Brain microvascular endothelial cell (primary cell): ENCODE measurements around the gene CDK14.
"Not testable (repeated sequence)": the region's sequence is repeated elsewhere in the genome, so short reads cannot be mapped to it uniquely, and the experiment has no call there.

ENCODE experiments used
- DNase-seq: peaks from one replicate; pipeline ENCODE4 v3.0.0-alpha.2; 2020
- H3K27ac ChIP-seq: fragments of 250-450 bp; sonication (Bioruptor Pico); 2 replicates; pipeline ENCODE4 v1.5.1; 2020; ENCODE audit warnings: mild to moderate bottlenecking, moderate library complexity
- H3K27me3 ChIP-seq: fragments of 250-450 bp; sonication (Bioruptor Pico); replicated peaks from 2 replicates; pipeline ENCODE4 v1.5.1; 2020; ENCODE audit warnings: mild to moderate bottlenecking
- H3K36me3 ChIP-seq: fragments of 250-450 bp; sonication (Bioruptor Pico); replicated peaks from 2 replicates; pipeline ENCODE4 v1.5.1; 2020; ENCODE audit warnings: mild to moderate bottlenecking
- H3K4me3 ChIP-seq: 2 replicates; pipeline ENCODE4 v1.5.1; 2011; ENCODE audit warnings: low read depth, mild to moderate bottlenecking, control low read depth, low read length, moderate library complexity
- in situ Hi-C: cut with HindIII; loops from 2 replicates; pipeline ENCODE4 v1.10.0; 2017; ENCODE audit warnings: low sequenced_read_pairs, low pct_ligation_motif_present
- TF ChIP-seq, protein P1 (sequence below): IDR thresholded peaks from 2 replicates; pipeline ENCODE4 v1.5.1; 2011; ENCODE audit warnings: low read depth, mild to moderate bottlenecking, moderate library complexity, low read length, control low read depth, inconsistent platforms; ENCODE audit errors: missing control alignments

Gene CDK14

DNA sequence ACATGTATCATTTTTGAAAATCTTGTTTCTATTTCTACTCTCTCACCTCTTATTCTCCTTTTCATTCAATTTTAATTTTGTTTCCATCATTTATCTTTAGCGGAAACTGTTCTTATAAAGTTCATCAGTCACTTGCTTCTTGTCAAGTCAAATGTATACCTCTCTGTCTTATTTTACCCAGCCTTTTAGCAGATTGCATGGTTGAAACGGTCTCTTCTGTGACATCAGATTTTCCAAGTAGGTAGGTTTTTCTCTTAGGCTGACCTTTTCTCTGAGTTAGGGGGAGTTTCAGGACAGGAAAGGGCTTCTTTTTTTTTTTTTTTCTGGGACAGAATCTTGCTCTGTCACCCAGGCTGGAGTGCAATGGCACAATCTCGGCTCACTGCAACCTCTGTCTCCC is 195.5 kb downstream of the CDK14 start:
- H3K4me3 ChIP-seq: no peak overlapping the region
- H3K27me3 ChIP-seq: no peaks in the 10 kb centered on the region
- in situ Hi-C loops: no loop called here
- no peak overlapping the region for H3K27ac ChIP-seq
- no peaks in the 10 kb centered on the region for H3K36me3 ChIP-seq
- DNase-seq: no peak
- TF ChIP-seq, protein P1, sequence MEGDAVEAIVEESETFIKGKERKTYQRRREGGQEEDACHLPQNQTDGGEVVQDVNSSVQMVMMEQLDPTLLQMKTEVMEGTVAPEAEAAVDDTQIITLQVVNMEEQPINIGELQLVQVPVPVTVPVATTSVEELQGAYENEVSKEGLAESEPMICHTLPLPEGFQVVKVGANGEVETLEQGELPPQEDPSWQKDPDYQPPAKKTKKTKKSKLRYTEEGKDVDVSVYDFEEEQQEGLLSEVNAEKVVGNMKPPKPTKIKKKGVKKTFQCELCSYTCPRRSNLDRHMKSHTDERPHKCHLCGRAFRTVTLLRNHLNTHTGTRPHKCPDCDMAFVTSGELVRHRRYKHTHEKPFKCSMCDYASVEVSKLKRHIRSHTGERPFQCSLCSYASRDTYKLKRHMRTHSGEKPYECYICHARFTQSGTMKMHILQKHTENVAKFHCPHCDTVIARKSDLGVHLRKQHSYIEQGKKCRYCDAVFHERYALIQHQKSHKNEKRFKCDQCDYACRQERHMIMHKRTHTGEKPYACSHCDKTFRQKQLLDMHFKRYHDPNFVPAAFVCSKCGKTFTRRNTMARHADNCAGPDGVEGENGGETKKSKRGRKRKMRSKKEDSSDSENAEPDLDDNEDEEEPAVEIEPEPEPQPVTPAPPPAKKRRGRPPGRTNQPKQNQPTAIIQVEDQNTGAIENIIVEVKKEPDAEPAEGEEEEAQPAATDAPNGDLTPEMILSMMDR: no peak

GRCh38 chr7:90792301-90792700 is 196.2 kb downstream of the CDK14 start:
- TF ChIP-seq, protein P1: no peak
- DNase-seq: no peak
- Histone ChIP-seq H3K4me3 (no peak overlapping the region), H3K27me3 (no peaks in the 10 kb centered on the region), H3K36me3 (no peaks in the 10 kb centered on the region), H3K27ac (no peak overlapping the region)
- in situ Hi-C loops: no loop called here

- H3K36me3 ChIP-seq, H3K27ac ChIP-seq, in situ Hi-C loops, DNase-seq, H3K27me3 ChIP-seq, H3K4me3 ChIP-seq: not testable (repeated sequence)
Observed at GRCh38 chr7:90794234-90794633, 198.1 kb downstream of the CDK14 start.

DNA sequence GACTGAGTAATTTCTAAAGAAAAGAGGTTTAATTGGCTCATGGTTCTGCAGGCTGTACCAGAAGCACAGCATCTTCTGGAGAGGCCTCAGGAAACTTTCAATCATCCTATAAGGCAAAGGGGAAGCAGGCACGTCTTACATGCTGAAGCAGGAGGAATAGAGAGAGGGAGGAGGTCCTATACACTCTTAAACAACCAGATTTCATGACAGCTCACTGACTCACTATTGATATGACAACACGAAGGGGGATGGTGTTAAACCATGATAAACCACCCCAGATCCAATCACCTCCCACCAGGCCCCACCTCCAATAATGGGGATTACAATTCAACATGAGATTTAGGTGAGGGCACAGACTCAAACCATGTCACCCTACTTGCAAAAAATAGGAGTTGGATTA is 201.5 kb downstream of the CDK14 start:
- TF ChIP-seq, protein P1: no peak
- in situ Hi-C loops: no loop called here
- DNase-seq: peak; percentile 55
- no peak overlapping the region for H3K27ac ChIP-seq
- no peak overlapping the region for H3K4me3 ChIP-seq
- H3K36me3 ChIP-seq: no peaks in the 10 kb centered on the region
- no peaks in the 10 kb centered on the region for H3K27me3 ChIP-seq

DNA sequence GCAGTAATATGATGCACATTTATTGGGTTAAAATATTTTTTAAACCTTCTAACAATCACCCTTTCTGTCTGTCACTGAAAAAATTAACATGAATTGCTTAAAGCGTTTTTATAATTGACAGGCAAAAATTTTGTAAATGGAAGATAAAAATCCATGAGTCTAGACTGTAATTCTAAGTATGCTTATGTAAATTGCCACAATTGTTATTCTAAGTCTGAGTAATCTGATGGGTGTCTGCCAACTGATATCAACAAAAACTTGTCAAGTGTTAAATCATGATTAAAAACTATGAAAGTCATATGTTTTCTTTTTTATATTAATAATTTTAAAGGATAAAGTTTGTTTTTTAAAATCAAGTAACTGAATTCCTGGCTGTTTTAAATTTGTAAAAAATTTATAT is 208.2 kb downstream of the CDK14 start:
- peak; percentile 45 for DNase-seq
- Histone ChIP-seq H3K4me3 (no peak overlapping the region), H3K36me3 (no peaks in the 10 kb centered on the region), H3K27me3 (no peaks in the 10 kb centered on the region), H3K27ac (no peak overlapping the region)
- TF ChIP-seq, protein P1: no peak
- in situ Hi-C loops: no loop called here

GRCh38 chr7:90815552-90815951 is 219.4 kb downstream of the CDK14 start:
- H3K27me3 ChIP-seq, in situ Hi-C loops, H3K4me3 ChIP-seq, DNase-seq, H3K27ac ChIP-seq, H3K36me3 ChIP-seq: not testable (repeated sequence)

- peak overlapping the region; percentile 78 for H3K27ac ChIP-seq
Observed at GRCh38 chr7:90816511-90817142, 220.5 kb downstream of the CDK14 start.

More at GRCh38 chr7:90816511-90817142, 220.5 kb downstream of the CDK14 start:
- DNase-seq: peak; percentile 97
- in situ Hi-C loops: no loop called here
- no peaks in the 10 kb centered on the region for H3K27me3 ChIP-seq
- H3K36me3 ChIP-seq: no peaks in the 10 kb centered on the region
- TF ChIP-seq, protein P1: no peak
- no peak overlapping the region for H3K4me3 ChIP-seq
